Memory B cell (primary cell): ENCODE results near the gene PRKCE.

Source experiments
- ATAC-seq: fragments of 150-1000 bp; cut with Tn5 transposase; 2 replicates; pipeline ENCODE4 v1.10.0; 2021; ENCODE audit warnings: low read depth, mild to moderate bottlenecking, moderate library complexity
- DNase-seq, 2 donors: peaks; one replicate each; pipeline ENCODE4 v3.0.0; 2022; ENCODE audit warnings: low spot score in 2 of 2
- H3K27ac Mint-ChIP-seq: one replicate; pipeline ENCODE4 v1.8.0; 2022; ENCODE audit warnings: mild to moderate bottlenecking, moderate library complexity, mixed read lengths
- H3K27me3 Mint-ChIP-seq: one replicate; pipeline ENCODE4 v1.8.0; 2022; ENCODE audit warnings: mixed read lengths
- H3K36me3 Mint-ChIP-seq: one replicate; pipeline ENCODE4 v1.8.0; 2022; ENCODE audit warnings: mild to moderate bottlenecking, mixed read lengths
- H3K4me1 Mint-ChIP-seq: one replicate; pipeline ENCODE4 v1.8.0; 2022; ENCODE audit warnings: mixed read lengths
- H3K4me3 Mint-ChIP-seq: one replicate; pipeline ENCODE4 v1.8.0; 2022; ENCODE audit warnings: mild to moderate bottlenecking, moderate library complexity, mixed read lengths
- H3K9me3 Mint-ChIP-seq: one replicate; pipeline ENCODE4 v1.8.0; 2022; ENCODE audit warnings: mixed read lengths

PRKCE gene

DNA sequence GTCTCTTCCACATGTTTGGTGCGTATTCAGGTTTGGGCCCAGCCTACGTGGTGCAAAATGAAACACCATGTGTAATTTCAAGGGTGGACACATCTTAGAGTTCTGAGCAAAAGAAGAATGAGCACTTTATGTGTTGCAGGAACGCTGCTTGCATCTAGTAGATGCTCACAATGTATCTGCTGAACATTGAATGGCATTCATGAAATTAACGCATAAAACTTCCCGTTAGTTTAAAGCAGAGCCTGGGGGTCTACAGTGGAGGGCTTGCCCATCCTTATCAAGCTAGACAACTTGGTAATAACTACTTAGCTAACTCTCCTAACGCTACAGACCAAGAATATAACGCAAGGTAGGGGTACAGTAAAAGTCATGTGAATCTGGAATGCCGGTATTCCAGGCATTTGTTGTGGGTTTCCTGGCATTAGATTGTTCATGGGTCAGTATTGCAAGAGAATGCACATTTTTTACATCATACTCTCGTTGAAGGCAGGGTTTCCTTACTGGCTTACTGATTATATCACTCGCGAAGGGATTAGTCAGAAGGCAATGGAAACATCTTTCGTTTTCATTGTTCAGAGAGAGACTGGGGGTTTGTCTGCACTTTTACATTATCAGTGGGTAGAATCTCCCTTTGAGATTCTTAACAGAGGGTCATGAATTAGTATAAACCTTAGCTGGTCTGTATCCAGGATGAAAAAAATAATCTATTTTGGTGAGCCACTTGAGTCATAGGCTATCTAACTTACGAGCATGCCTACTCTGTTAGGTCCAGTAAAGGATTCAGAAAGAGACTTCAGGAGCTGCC is 416.2 kb downstream of the PRKCE start:
- H3K4me3 Mint-ChIP-seq: no peak overlapping the region
- H3K9me3 Mint-ChIP-seq: no peaks in the 10 kb centered on the region
- H3K36me3 Mint-ChIP-seq: peaks cover 14% of the 10 kb centered on the region
- peaks cover 2% of the 10 kb centered on the region for H3K4me1 Mint-ChIP-seq
- ATAC-seq: no peak
- H3K27ac Mint-ChIP-seq: no peak overlapping the region
- H3K27me3 Mint-ChIP-seq: no peaks in the 10 kb centered on the region
- no peak for DNase-seq

DNA sequence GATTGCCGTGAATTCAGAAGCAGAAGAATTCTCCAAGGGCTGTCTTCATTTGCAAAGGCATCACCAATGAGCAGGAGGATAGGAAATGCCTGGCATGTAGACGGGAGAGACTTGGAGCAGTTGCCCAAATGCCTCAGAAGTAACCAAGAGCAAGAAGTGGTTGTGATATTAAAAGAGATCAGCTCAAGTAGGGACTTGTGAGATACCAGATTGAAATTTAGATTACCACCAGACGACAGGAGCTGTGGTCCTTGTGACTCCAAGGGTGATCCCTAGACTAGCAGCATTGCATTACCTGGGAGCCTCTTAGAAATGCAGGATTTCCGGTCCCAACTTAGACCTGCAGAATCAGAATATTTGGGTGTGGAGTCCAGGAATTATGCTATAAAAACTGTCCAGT is 417.2 kb downstream of the PRKCE start:
- H3K9me3 Mint-ChIP-seq: no peaks in the 10 kb centered on the region
- H3K27ac Mint-ChIP-seq: no peak overlapping the region
- no peaks in the 10 kb centered on the region for H3K27me3 Mint-ChIP-seq
- H3K36me3 Mint-ChIP-seq: peaks cover 13% of the 10 kb centered on the region
- H3K4me3 Mint-ChIP-seq: no peak overlapping the region
- no peak for ATAC-seq
- no peak for DNase-seq
- no peaks in the 10 kb centered on the region for H3K4me1 Mint-ChIP-seq

DNA sequence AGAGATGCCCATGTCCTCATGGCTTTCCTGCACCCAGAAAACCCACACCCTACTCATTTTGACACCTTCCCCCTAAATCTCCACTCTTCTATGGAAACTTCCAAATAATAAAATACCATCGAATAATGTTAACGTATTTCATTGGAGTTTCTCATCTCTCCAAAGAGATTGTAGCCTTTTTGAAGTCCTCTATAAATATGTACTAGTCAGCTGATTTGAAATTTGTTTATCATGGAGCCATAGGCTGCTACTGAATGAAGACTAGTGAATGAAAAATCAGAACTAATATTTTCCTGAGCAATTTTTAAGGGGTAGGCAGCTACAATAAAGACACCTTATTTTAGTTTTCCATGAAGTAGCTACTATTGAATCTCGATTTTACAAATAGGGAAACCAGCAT is 419.6 kb downstream of the PRKCE start:
- no peak for ATAC-seq
- no peaks in the 10 kb centered on the region for H3K9me3 Mint-ChIP-seq
- H3K4me1 Mint-ChIP-seq: no peaks in the 10 kb centered on the region
- no peak overlapping the region for H3K27ac Mint-ChIP-seq
- no peaks in the 10 kb centered on the region for H3K27me3 Mint-ChIP-seq
- H3K36me3 Mint-ChIP-seq: peaks cover 16% of the 10 kb centered on the region
- DNase-seq: no peak
- no peak overlapping the region for H3K4me3 Mint-ChIP-seq

DNA sequence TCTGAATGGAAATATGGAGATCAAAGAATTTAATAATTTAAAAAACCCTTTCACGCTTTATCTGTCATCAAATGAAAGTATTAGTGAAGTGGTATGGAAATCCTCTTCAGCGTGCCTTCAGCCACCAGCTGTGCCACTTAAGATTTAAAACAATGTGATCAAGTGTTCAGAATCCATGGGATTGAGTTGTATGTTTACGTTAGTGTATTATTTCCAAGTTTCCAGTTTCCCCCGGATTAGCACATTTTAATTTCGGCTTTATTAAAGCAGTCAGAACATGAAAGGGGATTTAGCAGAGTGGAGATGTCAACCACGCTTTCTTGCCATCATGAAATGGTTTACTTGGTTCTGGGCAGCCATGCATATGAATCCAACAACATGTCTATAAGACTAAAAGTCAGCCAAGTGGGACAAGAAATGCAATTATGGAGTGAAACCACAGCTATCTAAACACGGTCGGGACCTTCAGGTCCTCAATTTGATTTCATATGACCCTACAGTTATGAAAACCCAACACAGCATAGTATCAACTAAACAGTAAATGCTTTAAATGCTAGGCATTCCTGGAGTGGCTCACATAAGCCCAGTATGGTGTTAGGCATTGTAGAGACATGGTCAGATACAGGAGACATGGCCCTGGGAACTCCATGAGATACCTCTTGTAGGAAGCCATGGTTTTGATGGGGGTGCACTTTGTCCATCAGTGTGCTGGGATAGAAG is 420.8 kb downstream of the PRKCE start:
- H3K27ac Mint-ChIP-seq: no peak overlapping the region

DNA sequence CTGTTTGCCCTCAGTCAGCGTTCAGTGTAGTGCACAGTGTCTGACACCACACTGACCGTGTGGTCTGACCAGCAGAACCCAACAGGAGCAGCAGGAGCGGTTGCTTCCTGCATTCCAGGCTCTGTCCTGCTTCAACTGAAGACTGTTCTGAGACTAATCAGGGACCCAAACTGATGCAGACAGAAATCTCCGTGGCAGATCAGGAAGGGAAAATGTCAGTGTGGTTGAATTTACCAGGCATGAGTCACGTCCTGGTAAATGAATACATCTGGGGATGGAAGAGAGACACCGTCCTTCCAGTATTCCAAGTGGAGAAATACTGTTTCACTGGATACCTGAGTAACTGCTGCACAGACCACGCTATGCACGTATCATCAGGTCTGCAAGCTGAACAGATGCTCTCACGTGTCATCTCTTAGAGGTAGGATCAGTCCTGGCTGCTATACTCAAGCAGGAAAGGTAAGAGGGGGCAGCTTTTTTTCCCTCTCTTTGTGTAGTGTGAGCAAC is 422.1 kb downstream of the PRKCE start:
- Mint-ChIP-seq H3K4me3 (no peak overlapping the region), H3K27me3 (no peaks in the 10 kb centered on the region), H3K9me3 (no peaks in the 10 kb centered on the region), H3K27ac (no peak overlapping the region), H3K4me1 (no peaks in the 10 kb centered on the region), H3K36me3 (peaks cover 13% of the 10 kb centered on the region)
- DNase-seq: no peak
- no peak for ATAC-seq

More for the DNA sequence above, 420.8 kb downstream of the PRKCE start:
- DNase-seq (no peak), ATAC-seq (no peak)
- H3K4me1 Mint-ChIP-seq: no peaks in the 10 kb centered on the region
- H3K36me3 Mint-ChIP-seq: peaks cover 16% of the 10 kb centered on the region
- no peaks in the 10 kb centered on the region for H3K9me3 Mint-ChIP-seq
- H3K27me3 Mint-ChIP-seq: no peaks in the 10 kb centered on the region
- H3K4me3 Mint-ChIP-seq: no peak overlapping the region

DNA sequence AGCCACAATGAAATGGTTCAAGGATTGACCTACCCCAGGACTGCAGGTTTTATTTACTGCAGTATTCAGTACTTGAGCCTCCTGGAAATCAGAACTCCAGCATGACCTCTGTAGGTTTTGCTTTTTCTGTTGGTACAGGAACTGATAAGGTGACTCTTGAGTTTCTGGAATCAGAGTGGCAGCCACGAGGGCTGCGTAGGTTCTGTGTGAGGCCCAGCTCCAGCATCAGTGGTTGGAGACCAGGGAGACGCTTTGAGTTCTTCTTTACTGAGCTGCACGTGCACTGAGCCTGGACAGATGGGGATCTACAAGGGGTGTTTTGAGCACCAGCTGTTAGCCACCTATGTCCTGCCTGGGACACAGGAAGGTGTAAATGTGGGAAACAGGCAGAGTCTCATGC is 423.0 kb downstream of the PRKCE start:
- Mint-ChIP-seq H3K4me3 (no peak overlapping the region), H3K4me1 (no peaks in the 10 kb centered on the region), H3K27me3 (no peaks in the 10 kb centered on the region), H3K36me3 (peaks cover 14% of the 10 kb centered on the region), H3K27ac (no peak overlapping the region), H3K9me3 (no peaks in the 10 kb centered on the region)
- no peak for ATAC-seq
- DNase-seq: no peak

DNA sequence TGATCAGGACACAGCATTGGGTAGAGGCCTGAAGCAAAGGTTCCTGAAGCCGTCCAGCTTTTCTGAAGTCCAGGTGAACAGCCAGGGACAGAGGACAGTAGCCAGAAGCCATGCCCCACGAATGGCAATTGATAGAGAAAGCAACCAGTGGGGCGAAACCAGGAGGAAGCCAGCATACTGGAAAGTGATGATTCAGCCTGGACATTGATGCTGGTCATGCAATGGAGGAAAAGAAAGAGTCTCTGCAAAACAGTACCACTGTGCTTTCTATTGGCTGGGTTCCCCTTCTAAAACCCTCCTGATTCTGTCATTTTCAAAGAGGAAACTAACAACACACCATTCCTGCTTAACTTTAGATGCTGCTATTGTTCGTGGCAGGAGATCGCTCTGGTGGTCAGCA is 424.4 kb downstream of the PRKCE start:
- ATAC-seq (no peak), DNase-seq (no peak)
- H3K27ac Mint-ChIP-seq: no peak overlapping the region
- H3K4me3 Mint-ChIP-seq: no peak overlapping the region
- H3K36me3 Mint-ChIP-seq: peaks cover 16% of the 10 kb centered on the region
- no peaks in the 10 kb centered on the region for H3K4me1 Mint-ChIP-seq
- H3K27me3 Mint-ChIP-seq: no peaks in the 10 kb centered on the region
- H3K9me3 Mint-ChIP-seq: no peaks in the 10 kb centered on the region

DNA sequence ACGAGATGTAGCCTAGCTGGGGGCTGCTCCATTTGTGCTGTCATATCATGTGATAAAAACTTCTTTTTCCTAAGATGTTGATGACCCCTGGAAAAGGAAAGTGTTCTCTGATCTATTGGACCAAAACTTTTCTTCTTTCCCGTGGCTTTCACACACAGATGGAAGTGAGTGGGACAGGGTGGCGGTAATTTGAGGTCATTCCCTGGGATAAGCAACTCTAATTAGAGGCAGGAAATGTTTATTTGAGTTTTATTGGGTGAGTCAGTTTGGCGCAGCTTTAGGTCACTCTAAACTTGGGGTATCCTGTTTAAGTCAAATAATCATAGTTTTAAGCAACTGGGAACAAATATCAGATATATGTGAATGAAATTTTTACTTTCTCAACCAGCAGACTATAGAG is 424.8 kb downstream of the PRKCE start:
- no peaks in the 10 kb centered on the region for H3K27me3 Mint-ChIP-seq
- H3K36me3 Mint-ChIP-seq: peaks cover 15% of the 10 kb centered on the region
- no peaks in the 10 kb centered on the region for H3K9me3 Mint-ChIP-seq
- no peak for ATAC-seq
- H3K4me1 Mint-ChIP-seq: no peaks in the 10 kb centered on the region
- no peak for DNase-seq
- H3K4me3 Mint-ChIP-seq: no peak overlapping the region
- H3K27ac Mint-ChIP-seq: no peak overlapping the region

DNA sequence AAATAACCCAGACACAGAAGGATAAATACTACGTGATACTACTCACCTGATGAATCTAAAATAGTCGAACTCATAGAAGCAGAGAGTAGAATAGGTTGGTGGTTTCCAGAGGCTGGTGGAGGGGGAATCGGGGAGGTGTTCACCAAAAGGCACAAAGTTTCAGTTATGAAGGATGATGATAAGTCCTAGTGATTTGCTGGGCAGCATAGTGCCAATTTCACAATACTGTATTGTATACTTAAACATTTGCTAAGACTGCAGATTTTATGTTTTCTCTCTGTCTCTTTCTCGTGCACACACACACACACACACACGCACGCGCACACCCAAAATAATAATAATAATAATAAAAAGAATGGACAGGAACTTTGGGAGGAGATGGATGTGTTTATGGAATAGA is 425.4 kb downstream of the PRKCE start:
- no peaks in the 10 kb centered on the region for H3K9me3 Mint-ChIP-seq
- H3K27me3 Mint-ChIP-seq: no peaks in the 10 kb centered on the region
- ATAC-seq (no peak), DNase-seq (no peak)
- H3K27ac Mint-ChIP-seq: no peak overlapping the region
- peaks cover 17% of the 10 kb centered on the region for H3K36me3 Mint-ChIP-seq
- no peak overlapping the region for H3K4me3 Mint-ChIP-seq
- H3K4me1 Mint-ChIP-seq: no peaks in the 10 kb centered on the region

DNA sequence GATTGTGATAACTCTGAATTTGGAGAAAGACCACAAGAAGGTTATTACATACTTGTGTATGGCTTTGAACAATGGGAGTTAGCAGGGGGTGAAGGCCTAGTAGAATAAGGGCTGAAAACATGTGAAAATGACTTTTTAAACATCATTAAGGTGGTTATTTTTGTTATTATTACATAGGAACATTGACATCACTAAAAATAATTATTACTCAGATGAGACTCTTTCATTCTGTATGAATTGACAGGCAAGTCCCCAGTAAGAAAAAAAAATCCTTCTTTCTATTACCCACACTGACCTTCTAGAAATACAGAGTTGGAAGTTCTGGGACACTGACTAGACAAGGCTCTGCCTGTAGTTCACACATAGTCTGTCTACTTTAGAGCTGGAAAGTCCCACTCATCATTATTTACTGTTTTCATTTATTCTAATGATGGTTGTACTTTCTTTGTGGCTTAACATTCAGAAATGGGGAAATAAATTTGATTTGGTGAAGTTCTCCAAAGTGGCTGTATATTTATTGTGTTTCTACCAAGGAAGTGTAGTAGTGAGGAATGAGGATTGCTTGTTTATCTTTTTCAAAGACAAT is 426.1 kb downstream of the PRKCE start:
- no peaks in the 10 kb centered on the region for H3K27me3 Mint-ChIP-seq
- no peak overlapping the region for H3K27ac Mint-ChIP-seq
- peaks cover 16% of the 10 kb centered on the region for H3K36me3 Mint-ChIP-seq
- no peaks in the 10 kb centered on the region for H3K9me3 Mint-ChIP-seq
- H3K4me1 Mint-ChIP-seq: peaks cover 2% of the 10 kb centered on the region
- DNase-seq: no peak
- no peak overlapping the region for H3K4me3 Mint-ChIP-seq
- no peak for ATAC-seq

DNA sequence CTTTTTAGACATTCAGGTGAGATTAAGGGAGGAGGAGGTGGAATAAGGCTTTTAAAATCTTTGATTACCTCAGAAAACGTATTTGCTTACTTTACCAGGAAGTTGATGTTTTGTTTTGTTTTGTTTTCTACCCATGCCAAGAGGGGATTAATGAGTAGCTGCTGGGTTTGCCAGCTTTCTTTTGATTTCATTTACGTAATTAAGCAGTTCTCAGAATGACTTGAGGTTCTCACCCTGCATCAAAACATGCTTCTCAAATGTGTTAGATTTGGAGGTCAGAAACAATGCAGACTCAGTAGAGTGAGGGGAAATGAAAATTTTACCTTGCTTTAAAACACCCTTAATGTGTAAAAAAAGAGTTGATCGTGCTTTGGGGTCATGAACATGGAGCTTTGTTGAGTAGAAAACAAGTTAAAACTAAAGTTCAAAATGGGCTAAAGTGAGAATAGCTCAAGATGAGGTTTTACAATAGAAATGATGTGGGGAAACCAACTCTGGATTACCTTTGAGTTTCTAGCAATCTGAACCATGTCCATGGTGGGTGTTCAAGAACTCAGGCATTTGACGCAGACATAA is 428.6 kb downstream of the PRKCE start:
- H3K27ac Mint-ChIP-seq: no peak overlapping the region
- DNase-seq (no peak), ATAC-seq (no peak)
- H3K4me1 Mint-ChIP-seq: peaks cover 2% of the 10 kb centered on the region
- no peaks in the 10 kb centered on the region for H3K27me3 Mint-ChIP-seq
- peaks cover 13% of the 10 kb centered on the region for H3K36me3 Mint-ChIP-seq
- H3K4me3 Mint-ChIP-seq: no peak overlapping the region
- no peaks in the 10 kb centered on the region for H3K9me3 Mint-ChIP-seq

DNA sequence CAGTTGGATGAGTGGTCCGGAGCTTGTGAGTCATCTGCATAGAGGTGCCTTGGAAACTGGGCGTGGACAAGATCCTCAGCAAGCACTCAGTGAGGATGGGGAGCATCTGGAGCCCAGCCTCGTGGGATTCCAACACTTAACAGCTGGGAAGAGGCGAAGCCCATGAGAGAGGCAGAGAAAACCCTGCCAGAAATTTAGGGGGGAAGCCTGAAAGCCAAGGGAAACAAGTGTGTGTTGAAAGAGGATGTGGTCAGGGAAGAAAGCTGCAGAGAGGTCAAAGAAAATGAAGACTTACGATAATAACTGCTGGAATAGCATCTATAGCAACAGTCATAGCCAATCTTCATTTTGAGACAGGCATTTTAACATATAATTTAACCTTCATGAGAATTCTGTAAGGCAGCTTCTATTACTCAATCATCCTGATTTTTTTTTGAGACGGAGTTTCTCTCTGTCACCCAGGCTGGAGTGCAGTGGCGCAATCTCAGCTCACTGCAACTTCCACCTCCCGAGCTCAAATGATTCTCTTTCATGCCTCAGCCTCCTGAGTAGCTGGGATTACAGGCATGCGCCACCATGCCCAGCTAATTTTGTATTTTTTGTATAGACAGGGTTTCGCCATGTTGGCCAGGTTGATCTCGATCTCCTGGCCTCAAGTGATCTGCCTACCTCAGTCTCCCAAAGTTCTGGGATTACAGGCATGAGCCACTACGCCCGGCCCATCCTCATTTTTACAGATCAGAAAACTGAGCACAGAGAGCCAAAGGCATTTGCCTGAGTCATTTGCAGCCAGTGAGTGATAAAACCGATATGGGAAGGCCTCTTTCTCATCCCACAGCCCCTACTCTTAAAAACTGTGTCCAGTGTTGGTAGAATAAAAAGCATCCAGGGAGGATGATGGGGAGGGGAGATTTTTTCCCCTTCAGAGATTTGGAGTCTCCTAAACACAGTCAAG is 431.3 kb downstream of the PRKCE start:
- H3K27ac Mint-ChIP-seq: no peak overlapping the region
- no peak for ATAC-seq
- H3K36me3 Mint-ChIP-seq: peaks cover 33% of the 10 kb centered on the region

DNA sequence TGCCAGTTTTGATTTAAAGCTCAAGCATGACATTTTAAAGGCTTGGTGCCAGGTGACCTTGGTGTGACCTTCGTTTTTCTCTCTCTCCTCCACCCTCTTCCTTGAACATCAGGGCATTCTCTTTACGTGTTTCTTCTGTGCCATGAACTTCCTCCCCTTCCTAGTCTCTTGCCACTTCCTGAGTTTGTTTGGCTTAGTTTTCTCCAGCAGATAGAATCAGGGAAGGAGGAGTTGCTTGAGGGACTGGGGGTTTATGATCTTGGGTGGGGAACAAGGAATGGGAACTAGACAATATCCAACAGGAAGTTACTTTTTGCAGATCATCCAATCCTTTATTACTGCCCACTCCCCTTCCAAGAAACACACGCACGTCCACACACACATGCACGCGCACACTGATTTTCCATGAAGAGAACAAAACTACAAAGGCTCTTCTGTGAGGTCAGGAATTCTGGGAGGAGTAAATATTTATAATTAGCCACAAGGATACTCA is 435.1 kb downstream of the PRKCE start:
- Mint-ChIP-seq H3K4me1 (peaks cover 2% of the 10 kb centered on the region), H3K9me3 (no peaks in the 10 kb centered on the region), H3K27me3 (no peaks in the 10 kb centered on the region), H3K4me3 (no peak overlapping the region), H3K36me3 (peaks cover 50% of the 10 kb centered on the region), H3K27ac (no peak overlapping the region)
- no peak for DNase-seq
- ATAC-seq: no peak

More for the DNA sequence above, 431.3 kb downstream of the PRKCE start:
- Mint-ChIP-seq H3K27me3 (no peaks in the 10 kb centered on the region), H3K9me3 (no peaks in the 10 kb centered on the region), H3K4me1 (peaks cover 2% of the 10 kb centered on the region), H3K4me3 (no peak overlapping the region)
- no peak for DNase-seq
